GM10847 (cell line): Measurements from ENCODE around the gene TOM1L2.

Experiments used
- POLR2A ChIP-seq: IDR thresholded peaks from 2 replicates; pipeline ENCODE4 v1.6.1; 2011; ENCODE audit not compliant: insufficient read length; ENCODE audit errors: extremely low read depth

TOM1L2 gene

GRCh38 chr17:17817552-17817947 is 154.7 kb downstream of the TOM1L2 start:
- no peak for TF ChIP-seq POLR2A

GRCh38 chr17:17816831-17817551 is 155.2 kb downstream of the TOM1L2 start:
- TF ChIP-seq POLR2A, result no peak

- TF ChIP-seq POLR2A, result no peak
Observed at GRCh38 chr17:17816240-17816814, 155.9 kb downstream of the TOM1L2 start.

- no peak for TF ChIP-seq POLR2A
Observed at GRCh38 chr17:17815436-17816200, 156.6 kb downstream of the TOM1L2 start.

- no peak for TF ChIP-seq POLR2A
Observed at GRCh38 chr17:17815062-17815406, 157.2 kb downstream of the TOM1L2 start.

DNA sequence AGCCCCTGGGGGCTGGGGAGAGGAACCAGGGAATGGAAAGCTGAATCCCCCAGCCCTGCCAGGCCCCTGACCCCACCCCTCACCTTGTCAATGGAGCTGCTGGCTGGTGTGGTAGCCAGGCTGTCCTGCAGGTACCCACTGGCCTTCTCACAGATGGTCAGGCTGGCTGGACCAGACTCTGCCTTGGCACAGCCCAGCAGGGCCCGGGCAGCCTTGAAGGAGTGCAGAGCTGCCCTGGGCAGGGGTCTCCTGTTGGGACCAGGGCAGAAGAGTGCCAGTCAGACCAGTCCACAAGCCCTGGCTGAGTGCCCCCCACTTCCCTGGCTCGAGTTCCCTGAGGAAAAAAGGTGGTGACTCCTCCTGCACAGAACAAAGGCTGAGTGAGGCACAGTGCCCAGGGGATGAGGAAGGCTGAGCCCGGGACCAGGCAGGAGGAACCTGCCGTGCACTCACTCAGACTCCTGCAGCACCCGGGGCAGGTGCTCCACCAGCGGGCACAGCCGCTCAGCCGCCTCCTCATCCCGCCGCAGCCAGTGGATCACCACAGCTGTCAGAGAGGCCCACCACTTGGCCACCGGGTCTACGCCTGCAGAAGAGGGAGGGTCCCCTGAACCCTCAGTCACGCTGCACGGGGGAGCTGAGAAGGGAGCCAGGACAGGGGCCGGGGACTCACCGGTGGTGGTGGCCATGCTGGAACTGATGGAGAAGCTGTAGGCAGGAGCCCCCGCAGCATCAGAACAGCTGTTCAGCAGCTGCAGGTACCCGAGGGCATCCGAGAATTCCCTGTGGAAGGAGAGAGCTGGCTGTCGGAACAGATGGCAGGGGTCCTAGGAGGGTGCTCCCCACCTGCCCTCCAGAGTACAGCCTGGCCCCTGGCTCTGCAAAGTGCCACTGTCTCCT is 157.8 kb downstream of the TOM1L2 start:
- no peak for TF ChIP-seq POLR2A

DNA sequence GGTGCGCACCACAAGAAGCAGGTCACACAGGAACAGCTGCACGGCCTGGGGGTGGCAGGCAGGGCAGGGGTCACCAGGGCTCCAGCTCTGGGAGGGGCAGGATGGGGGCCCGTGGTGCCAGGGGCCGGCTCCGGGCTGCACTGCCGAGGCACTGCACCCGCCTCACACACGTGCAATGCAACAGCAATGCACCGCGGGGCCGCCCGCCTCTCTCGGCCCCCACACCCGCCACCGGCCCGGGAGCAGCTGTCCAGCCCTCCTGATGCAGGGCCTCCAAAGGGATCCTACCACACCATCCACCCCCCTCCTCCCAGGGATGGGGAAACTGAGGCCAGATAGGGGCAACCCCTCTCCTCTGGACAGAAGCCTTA is 158.5 kb downstream of the TOM1L2 start:
- TF ChIP-seq POLR2A, result no peak

GRCh38 chr17:17813055-17813724 is 159.0 kb downstream of the TOM1L2 start:
- TF ChIP-seq POLR2A, result no peak

- no peak for TF ChIP-seq POLR2A
Observed at GRCh38 chr17:17812211-17813054, 159.8 kb downstream of the TOM1L2 start.

- TF ChIP-seq POLR2A, result no peak
Observed at GRCh38 chr17:17811381-17812210, 160.6 kb downstream of the TOM1L2 start.

GRCh38 chr17:17810895-17811248 is 161.3 kb downstream of the TOM1L2 start:
- TF ChIP-seq POLR2A, result no peak

DNA sequence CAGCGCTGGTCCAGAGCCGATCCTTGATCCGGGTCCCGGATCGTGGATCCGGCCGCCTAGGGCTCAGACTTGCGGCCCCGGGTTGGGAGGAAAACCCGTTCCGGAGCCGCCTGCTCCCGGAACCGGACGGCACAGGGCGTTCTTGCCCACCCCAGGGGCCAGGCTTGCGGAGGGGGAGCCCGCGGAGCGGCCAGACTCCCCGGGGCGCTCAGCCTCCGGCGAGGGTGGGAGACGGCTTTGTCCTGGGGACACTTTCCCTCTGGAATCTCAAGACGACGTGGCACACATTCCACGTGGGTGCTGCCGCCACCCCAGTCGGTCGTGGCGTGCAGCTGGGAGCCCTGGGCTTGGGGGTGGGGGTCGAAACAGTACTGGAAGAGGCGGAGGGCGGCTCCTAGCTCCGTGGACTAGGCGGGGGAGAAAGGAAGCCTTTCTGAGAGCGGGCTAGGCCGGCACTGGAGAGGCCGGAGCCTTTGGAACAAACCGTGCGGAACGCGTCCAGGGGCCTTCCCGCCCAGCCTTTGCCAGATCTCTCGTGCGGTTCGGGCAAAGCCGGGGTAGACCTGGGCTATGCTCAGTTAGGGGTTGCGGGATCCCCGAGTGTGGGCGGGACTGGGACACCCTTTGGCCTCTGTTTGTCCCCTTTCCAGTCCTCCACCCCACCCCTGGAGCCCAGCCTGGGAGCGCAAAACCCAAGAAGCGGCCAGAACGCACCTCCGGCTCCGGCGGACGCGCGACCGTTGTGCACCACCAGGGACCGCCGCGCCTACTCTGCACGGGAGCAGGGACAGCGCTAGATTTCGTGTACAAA is 161.9 kb downstream of the TOM1L2 start:
- peak; percentile 2 for TF ChIP-seq POLR2A
